HCT116 (cell line): ENCODE data around the gene FYCO1. TPM values are rescaled to one million over a fixed set of nuclear protein-coding genes. Genes with fewer than 3 reads are reported as not detected.

ENCODE experiments used
- ATAC-seq: fragments of 200-7000 bp; cut with Tn5 transposase; 2 replicates; pipeline ENCODE4 v1.9.1; 2020; ENCODE audit warnings: mild to moderate bottlenecking, moderate library complexity
- BruUV-seq: library from RNA; stranded (reverse); fragments of 400-500 nt; replicated peaks from 2 replicates; lab custom pipeline; 2021; lab: Mats Ljungman, UMichigan
- CTCF ChIA-PET: fragments of 300-600 bp; sonication (Branson Sonifier 250); formaldehyde crosslinking; loops from one replicate; lab custom pipeline; 2021; ENCODE audit warnings: antibody characterized with exemption; lab: Charles Lee
- POLR2A ChIA-PET: fragments of 300-600, 350-600 bp; sonication (Branson Sonifier 250); formaldehyde crosslinking; loops from one replicate; lab custom pipeline; 2021; ENCODE audit warnings: antibody characterized with exemption; lab: Charles Lee
- RAD21 ChIA-PET, 2 experiments: fragments of 300-600 bp; sonication (Branson Sonifier 250); formaldehyde crosslinking; loops; one replicate each; lab custom pipeline; 2023; ENCODE audit warnings: low total read pairs in 2 of 2; ENCODE audit not compliant: uncharacterized antibody in 2 of 2, unreplicated experiment in 2 of 2, low non-redundant PET in 1 of 2; lab: Charles Lee
- DNase-seq: peaks from one replicate; pipeline ENCODE4 v3.0.0-alpha.2; 2010; ENCODE audit warnings: low read depth, low spot score
- H2AFZ ChIP-seq: fragments of 200-600 bp; shearing (Covaris generic), sonication (generic); 2 replicates; pipeline ENCODE4 v1.6.1; 2017; ENCODE audit warnings: low read depth, mixed run types, mixed read lengths, antibody characterized with exemption, low read length; ENCODE audit not compliant: poor library complexity, severe bottlenecking
- H3K27ac ChIP-seq: 2 replicates; pipeline ENCODE4 v1.5.1; 2012; ENCODE audit warnings: low read depth, low read length
- H3K27me3 ChIP-seq: fragments of 200-600 bp; sonication (generic); 2 replicates; pipeline ENCODE4 v1.6.1; 2016; ENCODE audit warnings: mixed run types, low read length, mixed read lengths; ENCODE audit not compliant: insufficient read depth
- H3K36me3 ChIP-seq, 2 experiments: fragments of 200-500 bp in 1 of 2; fragments of 200-600 bp in 1 of 2; sonication (Bioruptor generic) in 1 of 2; sonication (generic) in 1 of 2; 2 replicates each; pipeline versions ENCODE4 v1.5.1 to v1.6.1; 2014 to 2016; ENCODE audit warnings: low read length in 2 of 2, inconsistent platforms in 1 of 2, mixed read lengths in 1 of 2, mixed run types in 1 of 2; ENCODE audit not compliant: insufficient read depth in 2 of 2, control insufficient read depth in 1 of 2
- H3K4me1 ChIP-seq, 2 experiments: fragments of 200-600 bp in 1 of 2; sonication (generic) in 1 of 2; 2 replicates each; pipeline versions ENCODE4 v1.5.1 to v1.6.1; 2012 to 2017; ENCODE audit warnings: low read length in 2 of 2, inconsistent platforms in 1 of 2, mild to moderate bottlenecking in 1 of 2, mixed read lengths in 1 of 2, mixed run types in 1 of 2, moderate library complexity in 1 of 2; ENCODE audit not compliant: insufficient read depth in 2 of 2, control insufficient read depth in 1 of 2
- H3K4me2 ChIP-seq: fragments of 200-600 bp; sonication (generic); 2 replicates; pipeline ENCODE4 v1.6.1; 2017; ENCODE audit warnings: mixed run types, low read length, mixed read lengths
- H3K4me3 ChIP-seq, 2 experiments: fragments of 200-600 bp in 1 of 2; sonication (generic) in 1 of 2; replicated peaks in 1 of 2; 2 replicates each; pipeline ENCODE4 v1.5.1; 2011 to 2016; ENCODE audit warnings: low read length in 2 of 2, control low read depth in 1 of 2, low read depth in 1 of 2, mild to moderate bottlenecking in 1 of 2, mixed read lengths in 1 of 2, mixed run types in 1 of 2
- H3K79me2 ChIP-seq: fragments of 200-600 bp; sonication (generic); 2 replicates; pipeline ENCODE4 v1.6.1; 2017; ENCODE audit warnings: mild to moderate bottlenecking, mixed run types, low read length, moderate library complexity, mixed read lengths; ENCODE audit not compliant: insufficient read depth
- H3K9ac ChIP-seq: fragments of 200-600 bp; sonication (generic); 2 replicates; pipeline ENCODE4 v1.6.1; 2016; ENCODE audit warnings: low read length, mixed read lengths
- H3K9me2 ChIP-seq: fragments of 200-600 bp; sonication (generic), shearing (Covaris generic); 2 replicates; pipeline ENCODE4 v1.6.1; 2017; ENCODE audit warnings: mixed run types, mild to moderate bottlenecking, moderate library complexity; ENCODE audit not compliant: insufficient read depth
- H3K9me3 ChIP-seq, 2 experiments: fragments of 200-500 bp in 1 of 2; fragments of 200-600 bp in 1 of 2; sonication (Bioruptor generic) in 1 of 2; sonication (generic) in 1 of 2; 2 replicates each; pipeline ENCODE4 v1.6.1; 2014 to 2017; ENCODE audit warnings: low read length in 2 of 2, mixed read lengths in 2 of 2, inconsistent platforms in 1 of 2, low read depth in 1 of 2, mild to moderate bottlenecking in 1 of 2, mixed run types in 1 of 2, moderate library complexity in 1 of 2; ENCODE audit not compliant: control insufficient read depth in 1 of 2, insufficient read depth in 1 of 2
- H4K20me1 ChIP-seq: fragments of 200-600 bp; sonication (generic), shearing (Covaris generic); 2 replicates; pipeline ENCODE4 v1.6.1; 2017; ENCODE audit warnings: mixed run types, mild to moderate bottlenecking, moderate library complexity; ENCODE audit not compliant: insufficient read depth
- CEBPB ChIP-seq: IDR thresholded peaks from 2 replicates; pipeline ENCODE4 v1.6.1; 2012; ENCODE audit warnings: low read depth
- CTCF ChIP-seq, 3 experiments: fragments of 200-600 bp in 1 of 3; sonication (generic) in 1 of 3; IDR thresholded peaks in 2 of 3; conservative IDR thresholded peaks in 1 of 3; 2 replicates each; pipeline ENCODE4 v1.5.1; 2012 to 2017; ENCODE audit warnings: low read depth in 2 of 3, low read length in 2 of 3, antibody characterized with exemption in 1 of 3, borderline replicate concordance in 1 of 3, control low read depth in 1 of 3, mild to moderate bottlenecking in 1 of 3, mixed read lengths in 1 of 3, mixed run types in 1 of 3, moderate library complexity in 1 of 3; ENCODE audit not compliant: insufficient read depth in 1 of 3
- EGR1 ChIP-seq: IDR thresholded peaks from 2 replicates; pipeline ENCODE4 v1.6.1; 2012; ENCODE audit warnings: low read depth
- ELF1 ChIP-seq: IDR thresholded peaks from 2 replicates; pipeline ENCODE4 v1.6.1; 2012; ENCODE audit warnings: low read depth, borderline replicate concordance
- EZH2phosphoT487 ChIP-seq: fragments of 200-600 bp; IDR thresholded peaks from 2 replicates; pipeline ENCODE4 v1.6.1; 2018; ENCODE audit warnings: antibody characterized with exemption, borderline replicate concordance
- FOSL1 ChIP-seq: IDR thresholded peaks from 2 replicates; pipeline ENCODE4 v1.6.1; 2012; ENCODE audit warnings: low read depth
- POLR2A ChIP-seq: IDR thresholded peaks from 2 replicates; pipeline ENCODE4 v1.7.0; 2011; ENCODE audit warnings: borderline replicate concordance; ENCODE audit not compliant: insufficient read depth, insufficient read length; ENCODE audit errors: extremely low read depth
- SIN3A ChIP-seq: IDR thresholded peaks from 2 replicates; pipeline ENCODE4 v1.6.1; 2012; ENCODE audit warnings: low read depth
- SP1 ChIP-seq: IDR thresholded peaks from 2 replicates; pipeline ENCODE4 v1.6.1; 2012; ENCODE audit warnings: low read depth
- ZBTB33 ChIP-seq: IDR thresholded peaks from 2 replicates; pipeline ENCODE4 v1.6.1; 2011; ENCODE audit warnings: mild to moderate bottlenecking, low read length, moderate library complexity; ENCODE audit not compliant: insufficient replicate concordance; ENCODE audit errors: extremely low read depth
- ZFX ChIP-seq: fragments of 450-650 bp; IDR thresholded peaks from 2 replicates; pipeline ENCODE4 v1.6.1; 2017
- intact Hi-C: fragments of 100-400 bp; cut with micrococcal nuclease; formaldehyde crosslinking; loops from 2 replicates; pipeline ENCODE4 v1.10.0; 2022
- total RNA-seq: library from RNA; stranded (reverse); gene quantifications from one replicate; pipeline ENCODE4 v1.2.1, GENCODE V29; 2021; ENCODE audit not compliant: unreplicated experiment
- TF ChIP-seq, protein P1 (sequence below): IDR thresholded peaks from 2 replicates; pipeline ENCODE4 v1.6.1; 2012

The FYCO1 gene
- total RNA-seq, 1 experiment from 2014 or later: 15.8 TPM

DNA sequence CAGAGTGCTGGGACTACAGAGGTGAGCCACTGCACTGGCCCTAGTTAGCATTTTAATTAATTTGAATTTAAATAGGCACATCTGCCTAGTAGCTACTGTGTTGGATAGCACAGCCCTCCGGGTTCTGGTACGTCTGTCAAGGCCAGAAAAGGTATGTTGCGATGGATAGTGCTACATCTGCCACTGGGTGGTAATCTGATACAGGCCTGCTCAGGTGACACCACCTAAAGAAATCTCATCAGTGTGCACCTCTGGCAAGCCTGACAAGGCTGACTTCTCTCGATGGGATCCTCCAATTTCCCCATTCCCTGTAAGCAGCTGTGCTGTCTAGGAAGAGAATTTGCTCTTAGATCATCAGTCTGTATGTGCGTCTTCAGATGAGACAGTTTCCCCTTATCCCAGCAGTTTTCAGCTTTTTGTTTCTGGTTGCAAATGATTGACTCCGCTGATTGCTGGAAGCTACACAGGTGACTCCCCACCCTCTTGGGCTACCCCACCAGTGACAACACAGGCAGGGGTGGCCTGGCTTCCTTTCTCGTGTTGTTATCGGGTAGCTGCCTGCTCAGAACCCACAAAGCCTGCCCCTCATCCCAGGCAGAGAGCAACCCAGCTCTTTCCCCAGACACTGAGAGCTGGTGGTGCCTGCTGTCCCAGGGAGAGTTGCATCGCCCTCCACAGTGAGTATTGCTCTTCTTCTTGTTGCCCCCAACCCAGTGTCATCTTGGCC is 109.5 kb downstream of the FYCO1 start, which contains the start of gene CCR9:
Gene CCR9, plus strand, starts transcription at position 565 of the 727 bp plus-strand sequence. CDS start 8,391 bp downstream, outside the sequence.
- intact Hi-C loops: no loop called here
- H3K79me2 ChIP-seq: no peaks in the 10 kb centered on the region
- BruUV-seq: no TSS peak
- H3K36me3 ChIP-seq: no peaks in the 10 kb centered on the region
- ChIA-PET RAD21 (no interaction called here), POLR2A (no interaction called here), CTCF (no interaction called here)
- no peaks in the 10 kb centered on the region for H3K9me3 ChIP-seq
- H3K9me2 ChIP-seq: no peaks in the 10 kb centered on the region
- no peak within 1 kb of the TSS for H3K9ac ChIP-seq
- ATAC-seq (no peak), DNase-seq (no peak)
- H3K27ac ChIP-seq: no peak within 1 kb of the TSS
- H3K4me3 ChIP-seq: no peak within 1 kb of the TSS
- H3K4me2 ChIP-seq: no peak within 1 kb of the TSS
- H2AFZ ChIP-seq: no peak within 1 kb of the TSS
- no peaks in the 10 kb centered on the region for H3K27me3 ChIP-seq
- TF ChIP-seq CEBPB (no peak), FOSL1 (no peak), ELF1 (no peak), SIN3A (no peak), ZFX (no peak), EGR1 (no peak), POLR2A (no peak), ZBTB33 (no peak), CTCF (IDR thresholded peaks at IDR 0.05 in 2 of 3, conservative IDR thresholded peaks at IDR 0.05 in 1 of 3; ENCODE audit: borderline replicate concordance in 1 of 3, insufficient read depth in 1 of 3, low read depth in 2 of 3, low read length in 2 of 3) (no peak), EZH2phosphoT487 (no peak), SP1 (no peak)
- TF ChIP-seq, protein P1, sequence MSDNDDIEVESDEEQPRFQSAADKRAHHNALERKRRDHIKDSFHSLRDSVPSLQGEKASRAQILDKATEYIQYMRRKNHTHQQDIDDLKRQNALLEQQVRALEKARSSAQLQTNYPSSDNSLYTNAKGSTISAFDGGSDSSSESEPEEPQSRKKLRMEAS: no peak
- no peaks in the 10 kb centered on the region for H4K20me1 ChIP-seq
- H3K4me1 ChIP-seq: peaks cover 6 to 10% of the 10 kb centered on the region in 2 experiments
